ENCODE data around the gene NOL4L. TPM values are rescaled to one million over a fixed set of nuclear protein-coding genes. Genes with fewer than 3 reads are reported as not detected.

Gene NOL4L
- total and polyA plus RNA-seq, 2 donors (not counting 3 experiments of a cell fraction or from before 2014, with no cell fraction given), result 55.2 to 79.6 TPM

DNA sequence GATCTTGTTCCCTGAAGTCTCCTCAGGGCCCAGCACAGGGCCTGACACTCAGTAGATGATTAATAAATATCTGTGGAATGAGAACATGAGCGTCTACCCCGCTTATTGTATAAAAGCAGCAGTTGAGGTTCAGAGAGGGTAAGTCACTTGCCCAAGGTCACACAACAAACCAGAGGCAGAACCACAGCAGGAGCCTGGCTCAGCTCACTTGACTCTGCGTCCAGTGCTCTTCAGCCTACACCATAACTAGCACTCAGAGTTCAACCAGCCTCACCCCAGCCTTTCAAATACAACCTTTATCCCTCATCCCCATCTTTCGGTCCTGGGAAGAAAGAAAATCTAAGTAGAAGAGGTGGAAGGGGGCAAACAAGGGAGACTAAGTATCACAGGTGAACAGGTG, 24.9 kb upstream of the NOL4L start:
- H3K79me2 ChIP-seq (ENCODE audit: control insufficient read depth, insufficient read depth, low read length), result no peaks in the 10 kb centered on the region
- H3K27ac ChIP-seq (ENCODE audit: insufficient read depth, low read depth, low read length), result no peak overlapping the region
- H3K4me1 ChIP-seq (ENCODE audit: control insufficient read depth, extremely low read depth, insufficient read depth, low read length), result no peaks in the 10 kb centered on the region
- H2AFZ ChIP-seq (ENCODE audit: low read depth, low read length), result no peak overlapping the region
- H4K20me1 ChIP-seq (replicated peaks; ENCODE audit: control insufficient read depth, extremely low read depth, insufficient read depth, low read length), result no peaks in the 10 kb centered on the region
- no TSS peak for BruUV-seq (replicated peaks)
- dilution Hi-C loops (cut with MboI; ENCODE audit: extremely low pct_ligation_motif_present, low sequenced_read_pairs) (no loop called here), intact Hi-C loops (cut with micrococcal nuclease) (no loop called here)
- DNase-seq (ENCODE audit: low read depth, low spot score) (no peak), FAIRE-seq (no peak)
- CTCF ChIA-PET, result no interaction called here
- H3K4me3 ChIP-seq (replicated peaks in 1 of 3; ENCODE audit: insufficient read depth in 1 of 3, low read depth in 1 of 3, low read length in 3 of 3), result no peak overlapping the region
- POLR2A ChIA-PET, result no interaction called here
- TF ChIP-seq POLR2A (IDR thresholded peaks at IDR 0.05; ENCODE audit: low read depth, low read length), result no peak
- TF ChIP-seq GATA2 (IDR thresholded peaks at IDR 0.05; ENCODE audit: insufficient read depth, insufficient read length, low read depth, low read length), result no peak
- TF ChIP-seq POLR2AphosphoS5 (IDR thresholded peaks at IDR 0.05; ENCODE audit: insufficient read depth, low read depth, low read length), result no peak
- no peak for TF ChIP-seq EZH2 (IDR thresholded peaks at IDR 0.05; ENCODE audit: borderline replicate concordance, low read depth, low read length, severe bottlenecking)
- TF ChIP-seq, protein P1, sequence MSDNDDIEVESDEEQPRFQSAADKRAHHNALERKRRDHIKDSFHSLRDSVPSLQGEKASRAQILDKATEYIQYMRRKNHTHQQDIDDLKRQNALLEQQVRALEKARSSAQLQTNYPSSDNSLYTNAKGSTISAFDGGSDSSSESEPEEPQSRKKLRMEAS (IDR thresholded peaks at IDR 0.05; ENCODE audit: insufficient read depth, insufficient read length), result no peak
- TF ChIP-seq, protein P2, sequence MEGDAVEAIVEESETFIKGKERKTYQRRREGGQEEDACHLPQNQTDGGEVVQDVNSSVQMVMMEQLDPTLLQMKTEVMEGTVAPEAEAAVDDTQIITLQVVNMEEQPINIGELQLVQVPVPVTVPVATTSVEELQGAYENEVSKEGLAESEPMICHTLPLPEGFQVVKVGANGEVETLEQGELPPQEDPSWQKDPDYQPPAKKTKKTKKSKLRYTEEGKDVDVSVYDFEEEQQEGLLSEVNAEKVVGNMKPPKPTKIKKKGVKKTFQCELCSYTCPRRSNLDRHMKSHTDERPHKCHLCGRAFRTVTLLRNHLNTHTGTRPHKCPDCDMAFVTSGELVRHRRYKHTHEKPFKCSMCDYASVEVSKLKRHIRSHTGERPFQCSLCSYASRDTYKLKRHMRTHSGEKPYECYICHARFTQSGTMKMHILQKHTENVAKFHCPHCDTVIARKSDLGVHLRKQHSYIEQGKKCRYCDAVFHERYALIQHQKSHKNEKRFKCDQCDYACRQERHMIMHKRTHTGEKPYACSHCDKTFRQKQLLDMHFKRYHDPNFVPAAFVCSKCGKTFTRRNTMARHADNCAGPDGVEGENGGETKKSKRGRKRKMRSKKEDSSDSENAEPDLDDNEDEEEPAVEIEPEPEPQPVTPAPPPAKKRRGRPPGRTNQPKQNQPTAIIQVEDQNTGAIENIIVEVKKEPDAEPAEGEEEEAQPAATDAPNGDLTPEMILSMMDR (IDR thresholded peaks at IDR 0.05; ENCODE audit: extremely low read depth in 1 of 2, insufficient read depth in 1 of 2, low read depth in 1 of 2, low read length in 2 of 2), result no peak
- TF ChIP-seq JUN (IDR thresholded peaks at IDR 0.05; ENCODE audit: borderline replicate concordance, insufficient read depth, insufficient read length, low read depth), result no peak
- no peak for TF ChIP-seq FOS (IDR thresholded peaks at IDR 0.05; ENCODE audit: borderline replicate concordance, insufficient read depth, low read length)
- no peak for TF ChIP-seq MYC (IDR thresholded peaks at IDR 0.05; ENCODE audit: low read depth, low read length)
- no peaks in the 10 kb centered on the region for H3K9me1 ChIP-seq (replicated peaks; ENCODE audit: control insufficient read depth, extremely low read depth, insufficient read depth, low read length)
- no peak overlapping the region for H3K9ac ChIP-seq (replicated peaks; ENCODE audit: extremely low read depth, insufficient read depth, low read length)
- H3K36me3 ChIP-seq (ENCODE audit: control insufficient read depth in 2 of 2, extremely low read depth in 1 of 2, insufficient read depth in 2 of 2, low read length in 2 of 2), result no peaks in the 10 kb centered on the region
- peaks cover 8 to 16% of the 10 kb centered on the region in 2 experiments for H3K27me3 ChIP-seq (ENCODE audit: control insufficient read depth in 2 of 2, insufficient read depth in 2 of 2, low read length in 2 of 2)
- no peak overlapping the region for H3K4me2 ChIP-seq (ENCODE audit: insufficient read depth, low read length)
- no peaks in the 10 kb centered on the region for H3K9me3 ChIP-seq (replicated peaks; ENCODE audit: control insufficient read depth, insufficient read depth, low read length)

Measured in endothelial cell of umbilical vein (primary cell).